ENCODE results near the gene ACIN1. TPM values are rescaled to one million over a fixed set of nuclear protein-coding genes. Genes with fewer than 3 reads are reported as not detected.

ACIN1 gene
- total RNA-seq, 4 donors from 2014 or later = 96.5 to 143 (median 108) TPM

- H3K27ac ChIP-seq = no peak overlapping the region
- TF ChIP-seq EP300 (IDR thresholded peaks at IDR 0.05) (no peak), POLR2A (IDR thresholded peaks at IDR 0.05) (no peak), CTCF (IDR thresholded peaks at IDR 0.05) (no peak)
- H3K36me3 ChIP-seq = peaks cover 0 to 99% (median 22%) of the 10 kb centered on the region in 3 donors
- no peak for DNase-seq (ENCODE audit: low spot score in 2 of 2)
- no peaks in the 10 kb centered on the region for H3K9me3 ChIP-seq
- H3K4me3 ChIP-seq = no peak overlapping the region
- no peaks in the 10 kb centered on the region for H3K27me3 ChIP-seq
- H3K4me1 ChIP-seq = no peaks in the 10 kb centered on the region
- whole genome bisulfite sequencing, 2 donors = 78 to 87% methylated on average over 3 of the region's 3 CpGs
Observed at GRCh38 chr14:23085458-23085857, 9.5 kb downstream of the ACIN1 start.

- Histone ChIP-seq H3K4me1 (peaks cover 0 to 36% (median 3%) of the 10 kb centered on the region in 4 donors), H3K27me3 (no peaks in the 10 kb centered on the region), H3K36me3 (peaks cover 0 to 99% (median 32%) of the 10 kb centered on the region in 3 donors), H3K27ac (peak overlapping the region in 2 of 4 donors; percentile 79 to 87), H3K9me3 (no peaks in the 10 kb centered on the region), H3K4me3 (no peak overlapping the region)
- TF ChIP-seq POLR2A (IDR thresholded peaks at IDR 0.05) (no peak), CTCF (IDR thresholded peaks at IDR 0.05) (no peak)
- DNase-seq (ENCODE audit: low spot score in 2 of 2) = no peak
- 76 to 81% methylated on average over 1 of the region's 1 CpG for WGBS, 2 donors
Observed at GRCh38 chr14:23080474-23080873, 14.5 kb downstream of the ACIN1 start.

- Histone ChIP-seq H3K27ac (peak overlapping the region; percentile 11 to 87 (median 57)), H3K9me3 (no peaks in the 10 kb centered on the region), H3K27me3 (no peaks in the 10 kb centered on the region), H3K4me3 (no peak overlapping the region), H3K36me3 (peaks cover 0 to 99% (median 32%) of the 10 kb centered on the region in 3 donors), H3K4me1 (peaks cover 0 to 36% (median 3%) of the 10 kb centered on the region in 4 donors)
- DNase-seq (ENCODE audit: low spot score in 2 of 2) = no peak
- WGBS, 2 donors = 71 to 88% methylated on average over 2 of the region's 2 CpGs
- TF ChIP-seq EP300 (IDR thresholded peaks at IDR 0.05) = no peak
- TF ChIP-seq CTCF (IDR thresholded peaks at IDR 0.05) = no peak
- TF ChIP-seq POLR2A (IDR thresholded peaks at IDR 0.05) = no peak
Observed at GRCh38 chr14:23079716-23080115, 15.2 kb downstream of the ACIN1 start.

GRCh38 chr14:23078692-23079116 is 16.2 kb downstream of the ACIN1 start:
- no peaks in the 10 kb centered on the region for H3K9me3 ChIP-seq
- no peak overlapping the region for H3K4me3 ChIP-seq
- peaks cover 0 to 99% (median 30%) of the 10 kb centered on the region in 3 donors for H3K36me3 ChIP-seq
- peak overlapping the region; percentile 11 to 87 (median 57) for H3K27ac ChIP-seq
- peaks cover 0 to 36% (median 3%) of the 10 kb centered on the region in 4 donors for H3K4me1 ChIP-seq
- no peaks in the 10 kb centered on the region for H3K27me3 ChIP-seq
- WGBS, 2 donors = 5 to 22% methylated on average over 2 of the region's 2 CpGs
- peak; percentile 45 to 85 for DNase-seq (ENCODE audit: low spot score in 2 of 2)
- TF ChIP-seq EP300 (IDR thresholded peaks at IDR 0.05) (peak in 1 of 2 donors; percentile 85), POLR2A (IDR thresholded peaks at IDR 0.05) (no peak)

GRCh38 chr14:23077962-23078361 is 17.0 kb downstream of the ACIN1 start:
- Histone ChIP-seq H3K27me3 (no peaks in the 10 kb centered on the region), H3K9me3 (no peaks in the 10 kb centered on the region), H3K36me3 (peaks cover 0 to 99% (median 24%) of the 10 kb centered on the region in 3 donors), H3K27ac (peak overlapping the region in 3 of 4 donors; percentile 4 to 87 (median 79)), H3K4me1 (peaks cover 0 to 36% (median 3%) of the 10 kb centered on the region in 4 donors), H3K4me3 (no peak overlapping the region)
- no peak for DNase-seq (ENCODE audit: low spot score in 2 of 2)
- TF ChIP-seq POLR2A (IDR thresholded peaks at IDR 0.05) (no peak), EP300 (IDR thresholded peaks at IDR 0.05) (no peak)
- WGBS, 2 donors = 83 to 93% methylated on average over 5 of the region's 5 CpGs

- 56 to 57% methylated on average over 5 of the region's 5 CpGs for WGBS, 2 donors
- no peaks in the 10 kb centered on the region for H3K9me3 ChIP-seq
- peaks cover 0 to 94% (median 24%) of the 10 kb centered on the region in 3 donors for H3K36me3 ChIP-seq
- no peak overlapping the region for H3K4me3 ChIP-seq
- no peaks in the 10 kb centered on the region for H3K27me3 ChIP-seq
- DNase-seq (ENCODE audit: low spot score in 2 of 2) = peak in 1 of 2 donors; percentile 39
- TF ChIP-seq CTCF (IDR thresholded peaks at IDR 0.05) (peak; percentile 39 to 60 (median 53)), POLR2A (IDR thresholded peaks at IDR 0.05) (no peak)
- peaks cover 0 to 44% (median 8%) of the 10 kb centered on the region in 4 donors for H3K4me1 ChIP-seq
- peak overlapping the region in 3 of 4 donors; percentile 1 to 87 (median 79) for H3K27ac ChIP-seq
Observed at GRCh38 chr14:23076785-23077408, 18.0 kb downstream of the ACIN1 start.

Data from tibial nerve (tissue), 4 donors.